HG02610 (cell line): Measurements from ENCODE around the gene TBC1D16.
"Not testable (repeated sequence)": the region's sequence is repeated elsewhere in the genome, so short reads cannot be mapped to it uniquely, and the experiment has no call there.

ENCODE experiments used
- ATAC-seq: cut with Tn5 transposase; IDR thresholded peaks from one replicate; pipeline ENCODE4 v1.9.1; 2021; ENCODE audit warnings: mild to moderate bottlenecking, moderate library complexity; ENCODE audit not compliant: unreplicated experiment

TBC1D16 gene

DNA sequence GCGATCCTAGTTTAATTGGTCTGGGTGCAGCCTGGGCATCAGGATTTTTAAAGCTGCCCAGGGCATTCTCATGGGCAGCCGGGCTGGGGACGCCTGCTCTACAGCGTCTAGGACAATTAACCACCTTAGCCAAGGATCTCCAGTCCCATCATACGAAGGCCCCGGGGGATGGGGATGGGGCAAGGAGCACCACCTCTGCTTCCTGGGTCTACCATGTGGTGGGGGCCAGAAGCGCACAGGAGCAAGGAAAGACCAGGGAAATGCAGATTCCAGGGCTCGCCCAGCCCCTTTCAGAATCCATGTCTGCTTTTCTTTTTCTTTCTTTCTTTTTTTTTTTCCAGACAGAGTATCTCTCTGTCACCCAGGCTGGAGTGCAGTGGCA is 29.3 kb downstream of the TBC1D16 start:
- ATAC-seq: no peak

DNA sequence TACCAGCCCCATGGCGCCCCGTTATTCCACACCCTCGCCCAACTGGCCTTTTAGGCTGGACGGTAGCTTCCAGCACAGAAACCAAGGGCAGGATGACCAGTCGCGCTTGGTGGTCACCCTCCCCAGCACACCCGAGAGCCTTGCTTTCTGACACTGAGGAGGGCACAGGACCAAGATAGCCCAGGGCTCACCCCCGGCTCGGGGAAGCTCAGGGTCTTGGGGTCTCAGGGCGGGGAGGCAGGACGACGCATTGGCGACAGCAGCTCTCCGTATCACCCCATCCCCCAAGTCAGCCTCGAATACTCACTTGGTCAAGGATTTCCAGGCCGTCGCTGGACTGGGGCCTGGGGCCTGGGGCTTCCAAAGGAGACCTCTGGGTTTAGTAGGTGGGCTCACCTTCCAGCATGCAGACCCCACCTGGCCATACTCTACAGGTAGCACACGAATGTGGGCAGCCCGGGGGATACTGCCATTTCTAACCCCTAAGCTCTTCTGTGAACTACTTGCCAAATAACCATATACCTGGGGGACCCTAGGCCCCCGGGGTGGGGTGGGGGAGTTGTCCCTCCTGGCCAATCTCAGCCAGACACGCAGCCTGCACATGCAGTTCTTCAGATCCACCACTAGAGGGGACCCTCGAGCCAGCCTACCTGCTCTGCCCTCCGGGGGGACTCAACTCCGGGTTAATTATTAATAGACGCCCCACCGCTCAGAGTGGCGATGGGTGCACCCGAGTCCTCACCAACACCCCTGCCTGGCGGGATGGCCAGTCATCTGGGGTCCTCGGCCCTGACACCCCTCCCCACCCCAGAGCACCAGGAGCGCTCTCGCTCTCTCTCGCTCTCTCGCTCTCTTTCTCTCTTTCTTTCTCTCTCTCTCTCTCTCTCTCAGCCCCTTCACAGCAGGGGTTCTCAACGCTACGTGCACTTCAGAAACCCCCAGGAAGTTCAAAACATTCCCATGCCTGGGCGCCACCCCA is 30.0 kb downstream of the TBC1D16 start:
- no peak for ATAC-seq

DNA sequence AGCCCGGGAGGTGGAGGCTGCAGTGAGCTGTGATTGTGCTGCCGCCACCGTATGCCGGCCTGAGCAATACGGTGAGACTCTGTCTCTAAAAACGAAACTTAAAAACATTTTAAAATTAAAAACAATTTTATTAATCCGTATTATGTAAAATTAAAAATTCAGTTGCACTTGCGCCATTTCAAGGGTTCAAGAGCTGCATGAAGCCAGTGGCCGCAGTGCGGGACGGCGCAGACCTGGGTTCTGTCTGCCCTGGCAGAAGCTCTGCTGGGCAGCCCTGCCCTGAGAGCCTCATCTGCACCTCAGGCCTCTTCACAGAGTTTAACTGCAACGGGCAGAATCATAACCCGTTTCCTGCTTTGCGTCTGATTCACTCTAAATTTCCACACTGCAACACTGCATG is 31.7 kb downstream of the TBC1D16 start:
- ATAC-seq: no peak

DNA sequence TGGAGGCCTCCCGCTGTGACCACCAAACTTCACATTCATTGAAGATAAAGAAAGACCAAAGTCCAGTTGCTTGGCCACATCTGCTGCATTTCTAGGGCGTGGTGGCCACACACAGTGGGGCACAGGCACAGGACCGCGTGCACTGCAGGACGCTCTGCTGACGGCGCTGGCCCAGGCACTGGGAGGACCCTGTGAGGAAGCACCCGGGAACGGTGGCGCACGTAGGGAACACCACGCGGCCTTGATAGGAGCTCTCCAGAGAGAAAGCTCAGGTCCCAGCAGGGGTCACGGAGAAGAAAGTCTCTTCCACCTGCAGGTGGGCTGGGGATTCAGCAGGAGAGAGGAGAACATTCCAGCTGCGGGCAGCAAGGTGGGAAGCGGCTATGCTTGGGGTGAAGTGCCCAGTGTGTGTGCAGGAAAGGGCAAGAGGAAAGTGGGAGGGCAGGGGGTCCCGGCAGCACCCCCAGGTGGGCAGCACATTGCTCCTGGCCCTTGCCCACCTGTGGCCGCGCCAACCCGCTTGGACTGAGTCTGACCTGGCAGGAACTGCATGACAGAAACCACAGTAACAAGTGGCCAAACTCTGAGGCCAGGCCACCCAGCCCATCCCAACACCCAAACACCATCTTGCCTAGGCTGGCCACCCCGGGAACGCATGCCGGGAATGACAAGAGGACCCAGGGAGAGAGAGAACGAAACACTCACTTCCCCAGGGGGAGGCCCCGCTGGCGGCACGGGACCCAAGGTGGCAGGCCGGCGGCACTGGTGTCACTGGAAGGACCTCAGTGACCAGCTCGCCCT is 32.8 kb downstream of the TBC1D16 start:
- ATAC-seq: no peak

DNA sequence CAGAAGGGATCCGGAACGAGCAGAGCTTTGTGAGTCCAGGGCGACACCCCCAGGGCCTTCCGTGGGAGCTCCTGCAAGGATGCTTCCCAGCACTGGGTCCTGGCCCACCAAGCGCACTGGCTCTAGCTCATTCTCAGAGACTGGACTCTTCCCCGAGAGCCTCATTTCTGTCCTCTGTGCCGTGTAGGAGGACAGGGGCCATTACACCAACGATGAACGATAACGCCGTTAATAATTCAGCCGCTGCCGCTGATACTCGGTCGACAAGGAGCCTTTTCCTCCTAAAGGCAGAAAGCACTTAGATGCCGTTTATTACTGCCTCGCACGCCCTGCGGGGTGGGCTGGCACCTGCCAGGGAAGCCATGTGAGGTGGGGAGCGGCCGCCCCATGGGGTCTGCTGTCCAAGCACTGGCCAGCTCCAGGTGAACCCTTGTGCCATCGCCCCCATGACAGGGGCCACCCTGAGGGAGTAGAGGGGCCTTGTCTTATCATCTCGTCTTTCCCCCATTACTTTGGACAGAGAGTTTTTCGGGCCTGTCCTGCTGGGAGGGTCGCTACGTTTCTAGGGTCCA is 33.5 kb downstream of the TBC1D16 start:
- no peak for ATAC-seq

DNA sequence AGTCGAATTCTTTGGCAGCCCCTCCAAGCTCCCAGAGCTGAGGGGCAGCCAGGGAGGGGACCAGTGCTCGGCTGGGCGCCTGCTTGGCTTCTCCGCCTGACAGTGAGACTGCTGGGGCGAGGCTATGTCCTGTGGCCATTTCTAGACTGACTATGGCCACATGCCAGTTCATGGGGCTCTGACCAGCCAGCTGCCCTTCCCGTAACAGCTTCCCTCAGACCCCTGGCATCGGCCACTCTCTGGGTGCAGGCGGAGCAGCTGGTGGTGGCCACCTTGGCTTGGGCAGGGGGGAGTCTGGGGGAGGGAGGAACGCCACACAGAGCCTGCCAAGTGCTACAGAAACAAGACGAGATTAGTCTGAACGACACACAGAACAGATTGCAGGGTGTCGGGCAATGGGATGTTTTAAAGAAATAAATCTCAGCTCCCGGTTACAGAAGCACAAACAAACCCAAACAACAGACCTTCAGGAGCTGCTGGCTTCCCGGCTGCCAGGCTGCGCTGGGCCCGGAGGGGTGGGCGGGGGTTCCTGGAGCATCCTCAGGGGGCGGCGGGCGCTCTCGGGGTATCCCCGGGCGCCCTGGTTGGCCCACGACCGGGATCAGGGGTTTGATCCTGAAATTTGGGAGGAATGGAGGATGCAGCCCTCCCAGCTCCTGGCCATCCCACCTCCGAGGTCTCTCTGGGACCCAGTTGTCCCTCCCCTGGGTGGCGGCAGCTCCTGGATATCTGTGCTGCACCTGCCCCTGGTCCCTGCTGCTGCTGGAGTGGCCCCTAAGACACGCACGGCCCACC is 34.5 kb downstream of the TBC1D16 start:
- no peak for ATAC-seq

DNA sequence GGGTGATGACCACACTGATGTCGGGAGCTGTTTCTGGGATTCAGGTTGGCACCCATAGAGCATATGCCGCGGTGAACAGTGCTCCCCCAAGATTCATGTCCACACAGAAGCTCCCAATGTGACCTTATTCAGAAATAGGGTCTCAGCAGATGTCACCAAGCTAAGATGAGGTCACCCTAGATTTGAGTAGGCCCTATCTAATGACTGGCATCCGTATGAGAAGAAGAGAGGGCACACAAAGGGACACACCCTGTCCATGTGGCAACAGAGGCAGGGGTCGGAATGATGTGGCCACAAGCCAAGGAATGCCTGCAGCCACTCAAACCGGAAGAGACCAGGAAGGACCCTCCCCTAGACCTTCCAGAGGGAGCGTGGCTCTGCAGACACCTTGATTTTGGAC is 35.5 kb downstream of the TBC1D16 start:
- no peak for ATAC-seq

DNA sequence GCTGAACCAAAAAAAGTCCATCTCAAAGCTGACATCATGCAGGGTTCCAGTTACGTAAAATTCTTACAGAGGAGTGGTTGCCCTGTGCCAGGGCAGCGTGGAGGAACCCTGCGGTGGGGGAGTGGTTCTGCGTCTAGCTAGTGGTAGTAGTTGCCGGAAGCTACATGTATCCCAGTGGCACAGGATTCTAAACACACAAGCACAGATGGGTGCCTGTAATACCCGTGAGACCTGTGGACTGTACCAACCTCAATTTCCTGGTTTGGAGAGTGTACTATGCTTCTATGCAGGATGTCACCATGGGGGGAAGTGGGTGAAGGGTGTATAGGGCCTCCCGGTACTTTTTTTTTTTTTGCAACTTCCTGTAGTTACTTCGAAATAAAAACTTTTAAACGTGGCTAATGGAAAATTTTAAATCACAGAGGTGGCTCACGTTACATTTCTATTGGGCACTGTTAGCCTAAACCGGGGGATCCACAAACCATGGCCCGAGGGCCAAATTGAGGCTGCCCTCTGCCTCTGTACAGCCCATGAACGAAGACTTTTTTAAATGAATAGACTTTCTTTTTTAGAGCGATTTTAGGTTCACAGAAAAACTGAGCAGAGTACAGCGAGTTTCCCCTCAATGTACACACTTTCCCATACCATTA is 38.5 kb downstream of the TBC1D16 start:
- ATAC-seq: no peak

DNA sequence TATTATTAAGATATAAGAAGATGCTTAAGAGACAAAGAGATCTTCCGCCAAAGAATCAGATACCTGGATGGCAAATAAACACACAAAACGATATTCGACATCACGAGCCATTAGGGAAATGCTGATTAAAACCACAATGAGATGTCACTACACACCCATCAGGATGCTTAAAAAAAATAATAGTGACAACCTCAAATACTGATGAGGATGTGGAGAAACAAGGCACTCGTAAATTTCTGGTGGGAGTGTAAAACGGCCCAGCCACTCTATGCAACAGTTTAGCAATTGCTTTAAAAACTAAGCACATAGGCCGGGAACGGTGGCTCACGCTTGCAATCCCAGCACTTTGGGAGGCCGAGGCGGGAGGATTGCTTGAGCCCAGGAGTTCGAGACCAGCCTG is 39.4 kb downstream of the TBC1D16 start:
- ATAC-seq: no peak

DNA sequence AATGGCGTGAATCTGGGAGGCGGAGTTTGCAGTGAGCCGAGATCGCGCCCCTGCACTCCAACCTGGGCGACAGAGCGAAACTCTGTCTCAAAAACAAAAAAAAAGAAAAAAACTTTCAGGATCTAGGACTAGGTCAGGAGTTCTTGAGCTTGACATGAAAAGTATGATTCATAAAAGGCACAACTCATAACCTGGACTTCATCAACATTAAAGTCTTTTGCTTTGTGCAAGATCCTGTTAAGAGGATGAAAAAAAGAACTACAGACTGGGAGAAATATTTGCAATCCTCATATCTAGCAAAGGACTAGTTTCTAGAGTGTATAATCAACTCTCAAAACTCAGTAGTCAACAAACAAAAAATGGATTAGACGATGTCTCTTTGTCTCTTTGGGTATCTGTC is 40.0 kb downstream of the TBC1D16 start:
- ATAC-seq: no peak

DNA sequence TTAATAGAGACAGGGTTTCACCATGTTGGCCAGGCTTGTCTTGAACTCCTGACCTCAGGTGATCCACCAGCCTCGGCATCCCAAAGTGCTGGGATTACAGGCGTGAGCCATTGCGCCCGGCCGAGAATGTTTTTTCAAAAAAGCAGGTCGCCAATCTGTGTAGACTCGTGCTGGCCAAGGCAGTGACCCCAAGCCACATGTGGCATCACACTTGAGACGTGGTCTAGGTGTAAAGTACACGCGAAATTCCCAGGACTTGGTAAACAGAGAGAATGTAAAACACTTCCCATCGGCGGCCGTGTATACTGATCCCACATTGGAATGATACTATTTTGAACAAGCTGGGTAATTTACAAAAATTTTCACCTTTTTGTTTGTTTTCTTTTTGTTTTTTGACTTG is 41.1 kb downstream of the TBC1D16 start:
- no peak for ATAC-seq

DNA sequence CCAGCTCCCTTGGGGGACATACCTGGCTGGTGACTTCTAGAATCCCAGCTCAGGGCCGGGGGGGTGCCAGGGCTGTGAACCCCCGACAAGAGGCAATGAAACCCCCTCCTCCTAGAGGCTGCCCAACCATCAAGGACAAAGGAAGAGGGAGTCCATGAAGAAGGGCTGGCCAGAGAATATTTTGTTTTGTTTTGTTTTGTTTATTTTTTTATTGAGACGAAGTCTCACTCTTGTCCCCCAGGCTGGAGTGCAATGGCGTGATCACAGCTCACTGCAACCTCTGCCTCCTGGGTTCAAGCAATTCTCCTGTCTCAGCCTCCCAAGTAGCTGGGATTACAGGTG is 41.5 kb downstream of the TBC1D16 start:
- ATAC-seq: not testable (repeated sequence)

DNA sequence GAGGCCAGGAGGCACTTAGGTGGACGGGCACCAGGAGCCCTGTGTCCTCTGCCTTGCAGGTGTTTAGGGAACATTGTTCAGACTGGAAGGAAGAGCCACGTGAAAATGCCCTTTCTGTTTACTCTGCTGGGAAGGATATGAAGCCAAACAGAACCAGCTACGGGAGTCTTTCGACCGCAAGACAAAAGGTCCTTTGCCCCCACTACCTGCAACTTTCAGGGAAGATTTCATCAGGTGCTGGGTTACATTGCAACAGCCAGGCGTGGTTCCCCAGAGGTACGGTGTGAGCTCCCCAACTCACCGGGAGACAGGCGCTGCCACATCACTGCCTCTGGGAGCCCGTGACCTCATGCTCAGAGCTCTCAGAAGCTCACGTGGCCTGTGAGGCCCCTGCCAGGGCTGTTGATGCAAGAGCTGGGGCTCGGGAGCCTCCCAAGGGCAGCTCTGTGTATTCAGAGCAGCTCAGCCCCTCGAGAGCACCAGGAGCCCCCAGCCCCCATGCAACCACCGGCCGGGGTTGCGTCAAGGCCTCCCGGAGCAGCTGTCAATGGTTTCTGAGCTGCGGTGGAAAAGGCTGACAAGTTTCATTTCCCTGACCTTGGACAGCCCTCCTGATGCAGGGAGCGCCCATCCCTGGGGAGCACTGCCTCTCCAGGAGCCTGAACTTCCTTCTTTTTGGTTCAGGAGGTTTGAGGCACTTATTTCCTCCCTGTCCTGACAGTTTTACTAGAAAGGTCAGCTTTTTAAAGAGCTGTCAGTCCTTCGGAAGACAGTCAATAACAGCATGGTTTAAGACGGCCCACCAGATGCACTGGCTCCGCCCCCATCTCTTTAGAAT is 42.1 kb downstream of the TBC1D16 start:
- no peak for ATAC-seq

DNA sequence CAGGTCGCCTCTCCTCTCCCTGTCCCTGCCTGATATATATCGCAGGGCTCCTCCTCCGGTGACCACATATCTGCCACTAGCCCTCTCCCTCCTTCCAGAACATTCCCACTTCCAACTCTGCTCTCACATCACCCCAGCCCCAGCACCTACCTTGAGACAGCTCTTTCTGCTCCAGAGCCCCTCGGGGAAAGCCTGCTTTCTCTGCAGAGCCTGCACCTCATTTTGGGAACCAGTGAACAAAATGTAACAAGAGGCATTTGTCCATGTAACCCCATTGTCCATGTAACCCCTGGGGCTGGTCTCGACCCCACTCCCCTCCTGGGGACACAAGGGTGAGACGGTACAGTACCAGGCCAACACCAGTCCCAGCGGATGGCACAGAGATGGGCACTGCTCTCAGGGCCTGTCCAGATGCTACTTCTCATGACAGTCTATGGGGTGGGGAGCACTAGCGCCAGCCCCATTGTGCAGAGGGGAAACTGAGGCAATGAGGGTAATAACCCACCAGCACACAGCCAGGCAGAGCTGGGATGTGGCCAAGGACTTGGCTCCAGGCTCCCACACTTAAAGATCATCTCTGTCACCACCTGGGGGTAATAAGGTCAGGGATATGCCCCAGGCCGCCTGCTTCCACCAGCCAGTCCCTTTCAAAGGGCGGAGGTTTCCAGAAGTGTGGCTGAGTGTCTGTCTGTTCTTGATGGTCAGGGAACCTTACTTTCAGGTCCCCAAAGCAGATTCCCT is 42.9 kb downstream of the TBC1D16 start:
- no peak for ATAC-seq

DNA sequence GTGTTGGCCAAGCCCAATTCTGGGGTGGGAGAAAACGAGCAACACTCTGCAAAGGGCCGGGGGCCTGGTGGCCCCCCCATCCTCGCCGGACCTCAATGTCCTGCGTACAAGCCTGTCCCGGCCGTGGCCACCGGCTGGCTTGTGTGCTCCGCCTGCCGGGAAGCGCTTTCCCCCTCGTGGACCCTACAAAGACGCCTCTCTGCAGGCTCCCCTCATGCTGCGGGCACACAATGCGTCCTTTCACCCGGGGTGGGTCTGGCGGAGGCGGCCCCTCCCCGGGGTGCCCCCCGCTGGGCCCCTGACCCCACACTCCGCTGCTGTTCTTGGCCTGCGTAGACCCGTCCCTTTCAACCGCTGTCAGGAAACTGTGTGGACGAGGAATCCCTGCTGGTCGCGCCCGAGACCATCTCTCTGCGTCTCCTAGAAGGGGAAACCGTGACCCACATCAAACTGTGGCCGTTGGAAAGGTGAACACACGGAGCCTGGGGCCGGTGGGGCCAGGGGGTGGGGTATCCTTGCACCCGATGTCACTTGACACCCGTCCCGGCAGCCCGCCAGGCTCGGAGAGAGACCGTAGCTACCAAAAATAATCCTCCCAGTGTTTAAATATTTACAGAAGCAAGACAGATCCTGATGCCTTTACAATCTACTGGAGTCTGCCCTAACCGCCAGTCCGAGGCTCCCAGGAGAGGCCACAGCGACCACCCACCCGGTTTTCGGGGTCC is 43.6 kb downstream of the TBC1D16 start:
- no peak for ATAC-seq

DNA sequence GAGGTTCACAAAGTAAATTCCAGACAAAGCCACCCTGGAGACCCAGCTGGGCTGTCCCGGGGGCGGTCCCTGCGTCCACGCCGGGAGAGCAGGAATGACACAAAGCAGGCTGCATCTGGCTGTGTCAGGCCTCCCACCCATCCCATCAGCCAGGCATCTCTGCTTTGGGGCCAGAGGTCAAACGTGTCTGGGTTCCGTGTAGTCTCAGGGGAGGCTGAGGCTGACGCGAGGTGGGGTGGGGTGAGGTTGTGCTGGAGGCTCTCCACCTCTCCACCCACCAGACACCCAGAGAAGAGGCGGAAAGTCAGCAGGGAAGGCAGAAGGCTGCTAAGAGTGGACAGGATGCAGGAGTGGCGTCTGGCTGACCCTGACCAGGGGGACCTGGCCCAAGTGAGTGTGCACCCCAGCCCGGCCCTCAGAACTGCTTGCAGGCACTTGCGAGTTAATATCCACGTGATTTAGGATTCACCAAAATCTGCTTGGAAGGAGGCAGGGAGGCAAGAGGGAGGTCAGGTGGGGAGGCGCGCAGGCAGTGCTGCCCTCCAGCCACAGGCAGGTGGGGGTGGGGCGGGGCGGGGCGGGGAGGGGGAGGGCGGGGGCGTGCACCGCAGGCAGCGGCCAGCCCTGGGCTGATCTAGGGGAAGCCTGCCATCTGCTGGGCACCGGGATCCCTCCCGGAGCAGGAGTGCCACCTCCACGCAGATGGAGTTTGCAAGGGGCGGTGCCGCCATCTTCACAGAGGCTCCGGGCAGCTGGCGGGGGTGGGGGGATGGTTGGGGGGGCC is 44.3 kb downstream of the TBC1D16 start:
- no peak for ATAC-seq

DNA sequence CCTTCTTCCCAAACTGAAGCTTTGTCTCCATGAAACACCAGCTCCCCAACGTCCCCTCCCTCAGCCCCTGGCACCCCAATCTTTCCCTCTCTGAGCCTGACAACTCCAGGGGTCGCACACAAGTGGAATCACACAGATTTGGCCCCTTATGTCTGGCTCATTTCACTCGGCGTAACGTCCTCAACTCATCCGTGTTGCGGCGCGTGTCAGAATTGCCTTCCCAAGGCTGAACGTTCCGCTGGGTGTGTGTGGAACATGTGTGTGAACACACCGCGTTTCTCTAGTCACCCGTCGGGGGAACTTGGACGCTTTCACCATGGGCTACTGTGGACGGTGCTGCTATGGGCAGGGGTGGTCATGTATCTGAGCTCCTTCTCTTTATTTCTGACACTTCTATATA is 45.0 kb downstream of the TBC1D16 start:
- no peak for ATAC-seq
